Body of pancreas (tissue), 4 donors: ENCODE measurements around the gene COX19. TPM values are rescaled to one million over a fixed set of nuclear protein-coding genes. Genes with fewer than 3 reads are reported as not detected.

Source experiments
- ATAC-seq: fragments of 150-250 bp; one replicate; pipeline ENCODE4 v1.9.1; 2016
- DNase-seq, 4 donors: peaks; one replicate each; pipeline ENCODE4 v3.0.0-alpha.2; 2019
- H3K27ac ChIP-seq, 4 donors: fragments of 200-600 bp; sonication (generic); 1 replicate in 3 of 4; 2 replicates in 1 of 4; pipeline versions ENCODE4 v1.5.1 to v1.6.1; 2016 to 2019; ENCODE audit warnings: mild to moderate bottlenecking in 1 of 4, mixed read lengths in 1 of 4, moderate library complexity in 1 of 4
- H3K27me3 ChIP-seq, 2 donors: fragments of 200-600 bp; sonication (generic); one replicate each; pipeline ENCODE4 v1.6.0; 2016; ENCODE audit warnings: mild to moderate bottlenecking in 1 of 2
- H3K36me3 ChIP-seq, 2 donors: fragments of 200-600 bp; sonication (generic); replicated peaks in 1 of 2; 2 replicates each; pipeline ENCODE4 v1.5.1; 2016; ENCODE audit warnings: low read depth in 2 of 2; ENCODE audit not compliant: insufficient read depth in 1 of 2
- H3K4me1 ChIP-seq: fragments of 200-600 bp; sonication (generic); one replicate; pipeline ENCODE4 v1.6.0; 2016
- H3K4me3 ChIP-seq, 2 donors: fragments of 200-600 bp; sonication (generic); 1 replicate in 1 of 2; 2 replicates in 1 of 2; pipeline ENCODE4 v1.5.1; 2016 to 2019
- H3K9me3 ChIP-seq, 3 donors: fragments of 200-600 bp; sonication (generic); 1 replicate in 2 of 3; 2 replicates in 1 of 3; pipeline ENCODE4 v1.5.1; 2016
- POLR2A ChIP-seq, 3 donors: fragments of 450-650 bp; IDR thresholded peaks; one replicate each; pipeline ENCODE4 v1.6.1; 2016; ENCODE audit warnings: antibody characterized with exemption in 3 of 3, mild to moderate bottlenecking in 2 of 3
- WGBS, 2 donors: methylation state at CpG; one replicate each; pipeline ENCODE4 v1.1.5; 2017; 5-methylcytosine and 5-hydroxymethylcytosine counted together
- intact Hi-C: fragments of 100-400 bp; cut with DNase I; formaldehyde crosslinking; loops from one replicate; pipeline ENCODE4 v1.15.1; 2023
- microRNA counts, 2 donors: library from miRNA; unstranded; fragments of <30 nt; microRNA quantifications; one replicate each; lab custom pipeline; 2017
- microRNA-seq, 2 donors: library from miRNA; unstranded; fragments of <30 nt; microRNA quantifications; one replicate each; pipeline ENCODE4, GENCODE V29; 2016; ENCODE audit warnings: borderline number of aligned reads in 2 of 2, borderline replicate concordance in 2 of 2
- small RNA-seq: library from RNA; depleted of rRNA; stranded (forward); fragments of <200 nt; gene quantifications from one replicate; pipeline ENCODE3, GENCODE V24; 2016
- total RNA-seq, 2 donors: library from RNA; depleted of rRNA; stranded (reverse); fragments of >200 nt; gene quantifications; one replicate each; pipeline ENCODE4 v1.1.0, GENCODE V29; 2016
- TF ChIP-seq, protein P1 (sequence below), 7 experiments: fragments of 450-650 bp in 4 of 7; fragments of 200-600 bp in 3 of 7; sonication (generic) in 3 of 7; IDR thresholded peaks; one replicate each; pipeline ENCODE4 v1.5.1; 2016 to 2019; ENCODE audit warnings: antibody characterized with exemption in 7 of 7

COX19 gene
- total RNA-seq, 2 donors from 2014 or later: 9.6 to 25.1 TPM

DNA sequence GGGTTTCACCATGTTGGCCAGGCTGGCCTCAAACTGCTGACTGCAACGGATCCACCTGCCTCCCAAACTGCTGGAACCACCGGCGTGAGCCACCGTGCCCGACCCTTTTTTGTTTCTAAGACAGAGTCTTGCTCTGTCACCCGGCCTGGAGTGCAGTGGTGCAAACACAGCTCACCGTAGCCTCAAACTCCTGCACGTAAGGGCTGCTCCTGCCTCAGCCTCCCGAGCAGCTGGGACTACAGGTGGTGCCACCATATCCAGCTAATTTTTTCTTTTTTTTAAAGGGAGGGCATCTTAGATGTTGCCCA, 57.3 kb downstream of the COX19 start:
- Histone ChIP-seq H3K27ac (no peak overlapping the region), H3K4me1 (peaks cover 10% of the 10 kb centered on the region), H3K9me3 (no peaks in the 10 kb centered on the region), H3K27me3 (no peaks in the 10 kb centered on the region), H3K4me3 (no peak overlapping the region), H3K36me3 (no peaks in the 10 kb centered on the region)
- intact Hi-C loops: no loop called here
- 90 to 95% methylated on average over 8 to 9 of the region's 9 CpGs for whole genome bisulfite sequencing, 2 donors
- DNase-seq: peak in 1 of 4 donors; percentile 1
- ATAC-seq: no peak
- no peak for TF ChIP-seq POLR2A (IDR thresholded peaks at IDR 0.05)
- TF ChIP-seq, protein P1, sequence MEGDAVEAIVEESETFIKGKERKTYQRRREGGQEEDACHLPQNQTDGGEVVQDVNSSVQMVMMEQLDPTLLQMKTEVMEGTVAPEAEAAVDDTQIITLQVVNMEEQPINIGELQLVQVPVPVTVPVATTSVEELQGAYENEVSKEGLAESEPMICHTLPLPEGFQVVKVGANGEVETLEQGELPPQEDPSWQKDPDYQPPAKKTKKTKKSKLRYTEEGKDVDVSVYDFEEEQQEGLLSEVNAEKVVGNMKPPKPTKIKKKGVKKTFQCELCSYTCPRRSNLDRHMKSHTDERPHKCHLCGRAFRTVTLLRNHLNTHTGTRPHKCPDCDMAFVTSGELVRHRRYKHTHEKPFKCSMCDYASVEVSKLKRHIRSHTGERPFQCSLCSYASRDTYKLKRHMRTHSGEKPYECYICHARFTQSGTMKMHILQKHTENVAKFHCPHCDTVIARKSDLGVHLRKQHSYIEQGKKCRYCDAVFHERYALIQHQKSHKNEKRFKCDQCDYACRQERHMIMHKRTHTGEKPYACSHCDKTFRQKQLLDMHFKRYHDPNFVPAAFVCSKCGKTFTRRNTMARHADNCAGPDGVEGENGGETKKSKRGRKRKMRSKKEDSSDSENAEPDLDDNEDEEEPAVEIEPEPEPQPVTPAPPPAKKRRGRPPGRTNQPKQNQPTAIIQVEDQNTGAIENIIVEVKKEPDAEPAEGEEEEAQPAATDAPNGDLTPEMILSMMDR (IDR thresholded peaks at IDR 0.05): no peak

DNA sequence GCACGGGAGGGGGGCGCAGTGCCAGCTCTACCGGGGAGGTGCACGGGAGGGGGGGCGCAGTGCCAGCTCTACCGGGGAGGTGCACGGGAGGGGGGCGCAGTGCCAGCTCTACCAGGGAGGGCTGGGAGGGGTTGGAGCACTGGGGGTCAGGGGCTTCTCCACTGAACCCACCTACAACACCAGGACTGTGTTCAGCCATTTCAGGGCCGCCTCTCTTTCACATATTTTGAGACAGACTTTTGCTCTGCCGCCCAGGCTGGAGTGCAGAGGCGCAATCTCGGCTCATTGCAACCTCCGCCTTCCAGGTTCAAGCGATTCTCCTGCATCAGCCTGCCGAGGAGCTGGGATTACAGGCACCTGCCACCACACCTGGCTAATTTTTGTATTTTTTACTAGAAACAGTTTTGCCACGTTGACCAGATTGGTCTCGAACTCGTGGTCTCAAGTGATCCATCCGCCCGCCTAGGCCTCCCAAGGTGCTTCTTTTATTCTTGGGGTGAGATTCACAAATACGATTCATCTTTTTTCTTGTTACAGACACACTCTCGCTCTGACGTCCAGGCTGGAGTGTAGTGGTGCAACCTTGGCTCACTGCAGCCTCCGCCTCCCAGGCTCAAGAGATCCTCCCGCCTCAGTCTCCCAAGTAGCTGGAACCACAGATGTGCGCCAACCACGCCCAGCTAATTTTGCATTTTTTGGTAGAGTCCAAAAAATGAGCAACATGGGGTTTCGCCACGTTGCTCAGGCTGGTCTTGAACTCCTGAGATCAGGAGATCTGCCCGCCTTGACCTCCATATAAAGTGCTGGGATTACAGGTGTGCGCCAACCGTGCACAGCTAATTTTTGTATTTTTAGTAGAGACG, 57.9 kb downstream of the COX19 start:
- DNase-seq (peak in 1 of 4 donors; percentile 10), ATAC-seq (no peak)
- peaks cover 10% of the 10 kb centered on the region for H3K4me1 ChIP-seq
- intact Hi-C loops: no loop called here
- H3K9me3 ChIP-seq: no peaks in the 10 kb centered on the region
- TF ChIP-seq, protein P1 (IDR thresholded peaks at IDR 0.05): no peak
- no peak for TF ChIP-seq POLR2A (IDR thresholded peaks at IDR 0.05)
- H3K27me3 ChIP-seq: no peaks in the 10 kb centered on the region
- no peak overlapping the region for H3K4me3 ChIP-seq
- 76 to 87% methylated on average over 24 to 29 of the region's 33 CpGs for WGBS, 2 donors
- H3K36me3 ChIP-seq: no peaks in the 10 kb centered on the region
- no peak overlapping the region for H3K27ac ChIP-seq

DNA sequence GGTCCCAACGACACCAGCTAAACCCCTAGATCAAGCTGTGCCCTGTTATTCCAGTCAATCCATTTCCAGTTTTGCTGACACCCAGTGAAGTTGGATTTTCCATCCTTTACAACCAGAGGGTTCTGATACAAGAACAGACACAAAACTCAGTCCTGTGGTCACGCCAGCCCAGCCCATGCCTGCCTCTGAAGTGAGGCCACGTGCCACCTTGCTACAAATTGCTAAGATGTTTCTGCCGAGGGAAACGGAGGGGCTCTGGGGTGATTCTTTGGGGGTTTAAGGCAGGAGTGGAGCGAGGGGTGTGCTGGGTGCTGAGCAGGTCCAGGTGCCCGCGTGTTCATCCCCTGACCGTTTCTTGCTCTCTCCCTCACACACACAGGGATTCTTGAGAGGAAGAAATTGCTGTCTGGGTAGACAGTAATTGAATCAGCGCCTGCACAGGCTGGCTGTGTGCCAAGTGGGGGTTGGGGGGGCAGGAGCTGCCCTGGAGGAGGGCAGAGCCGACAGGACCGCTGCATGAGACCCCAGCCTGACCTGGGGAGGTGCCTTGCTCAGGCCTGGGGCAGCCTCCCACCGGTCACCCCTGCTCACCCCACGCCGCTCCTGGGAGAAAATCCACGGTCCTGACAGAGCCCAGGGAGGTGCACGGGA, 58.9 kb downstream of the COX19 start:
- no peaks in the 10 kb centered on the region for H3K36me3 ChIP-seq
- DNase-seq (peak in 2 of 4 donors; percentile 32 to 43), ATAC-seq (no peak)
- TF ChIP-seq, protein P1 (IDR thresholded peaks at IDR 0.05): no peak
- TF ChIP-seq POLR2A (IDR thresholded peaks at IDR 0.05): no peak
- no peaks in the 10 kb centered on the region for H3K27me3 ChIP-seq
- WGBS, 2 donors: 43 to 74% methylated on average over 11 to 13 of the region's 17 CpGs
- no peaks in the 10 kb centered on the region for H3K9me3 ChIP-seq
- H3K4me3 ChIP-seq: no peak overlapping the region
- intact Hi-C loops: no loop called here
- H3K4me1 ChIP-seq: peaks cover 10% of the 10 kb centered on the region
- peak overlapping the region in 1 of 4 donors; percentile 24 for H3K27ac ChIP-seq

MicroRNAs encoded within 50 kb of the gene (microRNA counts, 767-probe panel; counts per million panel counts)
- 0 to 736 counts per million in 2 donors for microRNA hsa-miR-339-3p (lab: Ali Mortazavi, UCI)
- microRNA hsa-miR-339-5p (lab: Ali Mortazavi, UCI): 0 to 736 counts per million in 2 donors

Small RNAs within 50 kb of the gene (microRNA-seq; reads per million reads assigned to microRNA genes)
- 955 to 1,150 reads per million in 2 donors for gene MIR339

Small RNAs within 50 kb of the gene (small RNA-seq; reads per million reads assigned to genes)
- gene MIR339: 14.9 reads per million, percentile 93 among the genes with 10 or more reads in this experiment

Other genes starting within 250 kb of the COX19 start
- gene DNAAF5, start 248.8 kb downstream of the COX19 start, total RNA-seq: 10 to 100 TPM; 17.9 to 46.5 TPM
- gene PRKAR1B, start 248.3 kb downstream of the COX19 start, total RNA-seq: 1 to 10 TPM; 2.0 to 3.4 TPM
- 100 to 1,000 TPM in 1 of 2 donors, 10 to 100 TPM in 1; 75.8 to 122 TPM for gene SUN1, start 143.1 kb downstream of the COX19 start, total RNA-seq
- gene GET4, start 99.0 kb downstream of the COX19 start, total RNA-seq: 10 to 100 TPM; 34.8 to 42.2 TPM
- gene ADAP1, start 20.9 kb downstream of the COX19 start, total RNA-seq: 10 to 100 TPM; 19.7 to 19.8 TPM
- gene CYP2W1, start 7.6 kb upstream of the COX19 start, total RNA-seq: not detected
- gene GPR146, start 69.0 kb upstream of the COX19 start, total RNA-seq: 10 to 100 TPM in 1 of 2 donors, 1 to 10 TPM in 1; 8.8 to 11.2 TPM
- gene GPER1, start 112.6 kb upstream of the COX19 start, total RNA-seq: 1 to 10 TPM in 1 of 2 donors, not detected in 1; 1.0 TPM
- gene ZFAND2A, start 184.6 kb upstream of the COX19 start, total RNA-seq: 10 to 100 TPM; 15.6 to 17.8 TPM